GM21786 (cell line): ENCODE measurements around the gene NETO2.
"Not testable (repeated sequence)": the region's sequence is repeated elsewhere in the genome, so short reads cannot be mapped to it uniquely, and the experiment has no call there.

Experiments
- ATAC-seq: cut with Tn5 transposase; IDR thresholded peaks from one replicate; pipeline ENCODE4 v1.9.1; 2021; ENCODE audit not compliant: unreplicated experiment

NETO2 gene

DNA sequence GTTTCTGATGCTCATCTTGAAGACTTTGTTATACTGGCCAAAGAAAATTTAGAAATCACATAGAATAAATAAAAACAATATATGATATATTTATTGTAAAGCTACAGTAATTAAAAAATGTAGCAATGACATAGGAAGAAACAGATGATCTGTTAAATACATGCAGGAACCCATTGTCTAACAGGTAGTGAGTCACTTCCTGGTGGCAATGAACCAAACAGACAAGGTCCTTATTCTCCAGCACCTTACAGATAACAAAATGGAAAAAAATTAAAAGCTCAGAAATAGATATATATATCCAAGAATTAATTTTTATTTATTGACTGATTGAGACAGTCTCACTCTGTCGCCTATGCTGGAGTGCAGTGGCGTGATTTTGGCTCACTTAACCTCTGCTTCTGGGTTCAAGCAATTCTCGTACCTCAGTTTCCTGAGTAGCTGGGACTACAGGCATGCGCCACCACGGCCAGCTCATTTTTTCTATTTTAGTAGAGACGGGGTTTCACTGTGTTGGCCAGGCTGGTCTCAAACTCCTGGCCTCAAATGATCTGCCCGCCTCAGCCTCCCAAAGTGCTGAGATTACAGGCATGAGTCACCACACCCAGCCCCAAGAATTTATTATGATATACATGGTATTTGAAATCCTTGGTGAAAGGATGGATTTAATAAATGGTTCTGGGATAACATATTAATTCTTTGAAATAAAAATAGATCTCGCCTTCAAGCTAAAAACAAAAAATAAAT lies 7.5 kb downstream of the NETO2 start:
- no peak for ATAC-seq

DNA sequence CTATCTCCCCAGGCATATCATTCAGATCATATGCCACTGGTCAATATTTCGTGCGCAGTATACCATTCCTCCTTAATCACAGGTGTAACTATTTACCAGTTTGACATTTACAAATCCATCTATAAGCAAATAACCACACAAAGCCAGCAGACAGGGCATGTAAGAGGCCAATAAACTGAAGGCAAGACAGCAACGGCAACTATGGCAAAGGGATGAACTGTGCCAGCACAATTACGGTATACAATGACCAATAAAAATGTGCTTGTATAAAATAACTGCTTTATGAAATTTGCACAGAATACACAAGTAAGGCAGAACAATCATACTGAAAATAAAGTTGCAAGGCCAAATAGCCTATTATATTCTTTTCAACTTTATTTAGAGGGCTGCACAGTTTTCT lies 9.2 kb downstream of the NETO2 start:
- ATAC-seq = no peak

DNA sequence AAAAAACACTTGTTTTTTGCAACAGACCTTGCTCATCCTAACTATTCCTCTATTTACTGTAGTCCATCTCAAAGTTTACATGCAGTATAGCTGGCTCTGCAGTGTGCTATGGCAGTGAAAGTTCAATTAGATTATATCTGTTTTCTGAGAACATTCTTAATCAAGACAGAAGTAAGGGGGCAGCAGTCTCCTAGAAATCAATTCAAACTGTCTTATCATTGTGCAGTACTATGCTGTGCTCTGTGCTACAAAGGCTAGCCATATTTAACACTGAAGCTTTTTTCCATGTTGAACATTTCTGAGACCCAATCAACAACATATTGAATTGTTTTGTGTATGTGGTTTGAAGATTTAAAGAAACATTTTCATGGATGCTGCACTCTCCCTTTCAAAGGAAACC lies 11.4 kb downstream of the NETO2 start:
- no peak for ATAC-seq

DNA sequence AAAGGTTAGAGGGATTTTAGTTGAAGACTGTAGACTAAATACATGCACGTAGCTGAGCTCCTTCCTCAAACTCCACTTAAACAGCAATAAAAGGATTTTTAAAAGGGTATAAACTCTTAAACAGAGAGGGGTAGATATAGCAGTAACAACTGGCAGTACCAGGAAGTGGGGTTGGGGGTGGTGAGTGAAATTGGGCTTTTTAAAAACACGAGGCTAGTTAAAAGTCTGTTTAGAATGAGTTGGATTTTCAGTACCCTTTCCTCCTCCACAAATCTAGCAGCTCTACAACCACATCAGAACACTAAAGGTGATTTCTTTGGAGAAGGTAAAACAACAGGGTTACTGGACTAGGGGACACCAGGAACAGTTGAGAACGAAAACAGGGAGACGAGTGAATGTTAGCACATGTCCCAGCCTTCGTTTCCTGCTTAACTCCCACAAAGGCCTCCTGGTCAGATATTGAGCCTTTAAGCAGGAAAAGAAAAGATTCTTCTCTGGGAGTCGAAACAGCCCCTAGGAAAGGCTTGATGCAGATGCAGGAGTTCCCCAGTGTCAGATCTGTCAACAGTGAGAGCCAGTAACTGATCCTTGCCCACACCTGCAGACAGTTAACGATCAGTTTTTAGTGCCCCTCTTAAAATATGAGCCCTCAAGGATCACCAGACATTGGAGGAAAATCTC lies 13.8 kb downstream of the NETO2 start:
- no peak for ATAC-seq

DNA sequence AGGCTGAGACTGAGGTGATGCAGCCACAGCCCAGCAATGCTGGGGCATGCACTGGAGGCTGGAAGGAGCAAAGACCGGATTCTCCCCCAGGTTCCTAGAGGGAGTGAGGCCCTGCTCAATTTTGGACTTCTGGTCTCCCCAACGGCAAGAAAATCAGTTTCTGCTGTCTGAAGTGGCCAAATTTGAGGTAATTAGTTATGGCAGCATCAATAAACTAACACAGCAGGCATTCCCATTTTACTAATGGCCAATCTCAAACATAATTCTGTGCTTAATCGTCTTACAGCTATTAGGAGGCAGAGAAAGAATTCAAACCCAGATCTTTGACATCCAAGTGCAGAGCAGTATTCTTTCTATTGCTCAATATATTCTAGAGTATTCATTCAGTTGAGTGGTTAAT lies 16.2 kb downstream of the NETO2 start:
- ATAC-seq = no peak

DNA sequence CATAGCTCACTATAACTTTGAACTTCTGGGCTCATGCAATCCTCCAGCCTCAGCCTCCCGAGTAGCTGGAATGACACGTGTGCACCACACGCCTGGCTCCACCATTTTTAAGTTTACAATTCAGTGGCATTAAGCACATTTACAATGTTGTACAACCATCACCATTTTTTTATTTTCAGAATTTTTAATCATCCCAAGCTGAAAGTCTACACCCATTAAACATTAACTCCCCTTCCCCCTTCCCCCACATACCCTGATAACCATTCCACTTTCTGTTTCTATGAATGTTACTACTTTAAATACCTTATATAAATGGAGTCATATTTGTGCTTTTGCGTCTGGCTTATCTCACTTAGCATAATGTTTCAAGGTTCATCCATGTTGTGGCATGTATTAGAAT lies 18.0 kb downstream of the NETO2 start:
- ATAC-seq = no peak

DNA sequence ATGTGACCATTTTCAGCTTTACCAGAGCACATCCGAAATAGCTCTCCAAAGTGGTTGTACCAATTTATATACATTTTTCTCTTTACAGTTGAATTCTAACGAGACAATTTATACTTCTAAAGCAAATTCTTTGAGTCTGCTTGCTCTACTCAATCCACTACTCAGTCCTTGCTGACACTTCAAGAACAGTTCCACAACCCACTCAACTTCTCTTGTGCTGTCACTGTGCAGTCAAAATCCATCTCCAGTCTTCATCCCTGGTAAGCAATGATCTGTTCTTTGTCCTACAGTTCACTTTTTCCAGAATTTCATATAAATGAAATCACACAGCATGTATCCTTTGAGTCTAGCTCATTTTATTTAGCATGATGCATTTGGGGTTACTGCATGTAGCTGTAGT lies 30.6 kb downstream of the NETO2 start:
- ATAC-seq = no peak

DNA sequence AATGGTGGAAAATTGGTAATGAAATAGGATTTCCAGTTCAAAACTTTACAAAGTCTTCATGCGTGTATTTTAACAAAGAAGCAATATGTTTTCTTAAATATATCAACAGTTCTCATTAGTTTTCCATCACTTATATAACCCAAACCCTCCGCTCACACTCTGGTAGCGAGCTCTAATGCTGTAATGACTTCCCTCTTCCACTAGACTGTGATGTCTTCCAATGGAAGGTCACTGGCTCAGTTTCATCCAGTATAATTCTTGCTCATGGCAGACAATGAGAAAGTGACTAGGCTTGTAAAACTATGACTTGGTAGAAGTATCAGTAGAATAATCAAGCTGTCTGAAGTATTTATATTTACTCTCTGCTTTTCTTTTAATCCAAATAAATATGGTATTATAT lies 32.8 kb downstream of the NETO2 start:
- ATAC-seq = no peak

DNA sequence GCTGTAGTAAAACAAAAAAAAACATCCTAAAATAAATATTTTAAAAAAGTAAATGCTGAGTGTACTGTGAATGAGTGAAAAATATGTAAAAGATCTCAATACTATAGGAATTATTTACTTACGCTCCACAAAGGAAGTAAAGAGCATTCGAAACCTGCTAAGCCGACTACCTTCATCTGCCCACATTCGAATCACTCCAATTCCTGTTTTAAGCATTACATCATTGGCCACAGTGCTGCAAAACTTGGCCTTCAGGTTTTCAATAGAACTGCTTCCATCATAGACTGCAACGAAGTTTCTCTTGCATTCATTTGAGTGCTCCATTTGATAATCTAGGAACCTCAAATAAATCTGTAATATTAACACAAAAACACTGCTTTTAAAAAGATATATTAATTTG lies 34.4 kb downstream of the NETO2 start:
- ATAC-seq = no peak

DNA sequence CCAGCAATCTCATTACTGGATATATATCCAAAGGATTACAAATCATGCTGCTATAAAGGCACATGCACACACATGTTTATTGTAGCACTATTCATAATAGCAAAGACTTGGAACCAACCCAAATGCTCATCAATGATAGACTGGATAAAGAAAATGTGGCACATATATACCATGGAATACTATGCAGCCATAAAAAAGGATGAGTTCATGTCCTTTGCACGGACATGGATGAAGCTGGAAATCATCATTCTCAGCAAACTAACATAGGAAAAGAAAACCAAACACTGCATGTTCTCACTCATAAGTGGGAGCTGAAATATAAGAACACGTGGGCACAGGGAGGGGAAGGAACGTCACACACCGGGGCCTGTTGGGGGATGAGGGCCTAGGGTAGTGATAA lies 40.8 kb downstream of the NETO2 start:
- ATAC-seq = not testable (repeated sequence)

DNA sequence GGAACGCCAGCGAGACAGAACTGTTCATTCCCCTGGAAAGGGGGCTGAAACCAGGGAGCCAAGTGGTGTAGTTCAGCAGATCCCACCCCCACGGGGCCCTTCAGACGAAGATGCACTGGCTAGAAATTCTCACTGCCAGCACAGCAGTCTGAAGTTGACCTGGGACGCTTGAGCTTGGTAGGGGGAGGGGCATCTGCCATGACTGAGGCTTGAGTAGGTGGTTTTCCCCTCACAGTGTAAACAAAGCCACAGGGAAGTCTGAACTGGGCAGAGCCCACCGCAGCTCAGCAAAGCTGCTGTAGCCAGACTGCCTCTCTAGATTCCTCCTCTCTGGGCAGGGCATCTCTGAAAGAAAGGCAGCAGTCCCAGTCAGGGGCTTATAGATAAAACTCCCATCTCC lies 46.6 kb downstream of the NETO2 start:
- ATAC-seq = not testable (repeated sequence)

DNA sequence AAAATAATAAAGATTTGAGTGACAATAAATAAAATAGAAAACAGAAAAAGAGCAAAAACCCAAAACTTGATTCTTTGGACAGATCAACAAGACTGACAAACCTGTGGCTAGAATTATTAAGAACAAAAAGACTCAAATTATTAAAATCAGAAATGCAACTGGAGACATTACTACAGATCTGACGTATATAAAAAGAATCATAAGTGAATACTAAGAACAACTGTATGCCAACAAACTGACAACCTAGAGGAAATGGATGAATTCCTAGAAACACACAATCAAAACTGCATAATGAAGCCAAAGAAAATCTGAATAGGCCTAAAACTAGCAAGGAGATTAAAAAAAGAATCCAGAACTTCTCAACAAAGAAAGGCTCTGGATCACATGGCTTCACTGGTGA lies 47.4 kb downstream of the NETO2 start:
- no peak for ATAC-seq

DNA sequence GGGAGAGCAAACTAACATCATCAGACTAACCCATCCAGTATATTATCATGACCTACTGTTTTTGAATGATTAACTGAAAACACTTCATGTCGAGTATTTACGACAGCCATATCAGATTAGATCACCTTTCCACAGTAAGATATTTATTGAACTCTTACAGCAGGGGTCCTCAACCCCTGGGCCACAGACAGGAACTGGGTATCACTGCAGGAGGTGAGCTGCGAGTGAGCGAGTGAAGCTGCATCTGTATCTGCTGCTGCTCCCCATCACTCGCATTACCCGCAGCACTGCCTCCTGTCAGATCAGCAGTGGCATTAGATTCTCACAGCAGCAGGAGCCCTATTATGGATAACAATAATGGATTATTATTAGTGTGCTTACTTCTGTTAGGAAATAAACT lies 59.5 kb downstream of the NETO2 start:
- ATAC-seq = no peak

DNA sequence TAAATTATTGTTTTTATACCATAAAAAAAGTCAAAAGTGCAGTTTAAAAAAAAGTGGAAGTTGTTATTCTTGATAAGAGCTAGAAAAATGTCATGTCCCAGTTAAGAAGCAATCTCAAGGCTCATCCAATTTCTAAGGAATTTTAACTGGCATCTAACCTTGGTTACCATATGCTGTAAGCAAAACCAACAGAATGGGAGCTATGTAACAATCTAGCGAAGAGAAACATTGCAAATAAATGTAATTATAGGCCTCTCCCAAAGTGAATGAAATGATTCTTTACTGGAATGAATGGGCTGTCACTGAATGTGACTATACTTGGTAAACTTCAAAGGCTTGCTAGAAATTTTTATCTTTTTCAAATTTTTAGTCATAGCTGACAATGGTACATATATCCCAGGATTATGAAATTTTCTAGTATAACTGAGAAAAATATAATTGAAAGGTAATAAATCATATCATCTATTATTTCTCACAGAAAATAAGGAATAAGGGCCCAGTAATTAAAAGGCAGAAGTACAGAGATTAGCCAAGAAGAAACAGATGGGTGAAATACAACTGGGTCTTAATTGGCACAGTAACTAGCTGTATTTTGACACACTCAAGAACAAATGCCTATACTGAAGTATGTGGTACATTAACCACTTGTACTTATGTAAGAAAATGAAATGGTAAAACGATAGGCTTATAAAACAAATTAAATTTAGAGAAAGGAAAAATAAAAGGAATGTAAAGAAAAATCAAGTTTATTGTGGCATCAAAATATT lies 61.5 kb downstream of the NETO2 start:
- no peak for ATAC-seq

DNA sequence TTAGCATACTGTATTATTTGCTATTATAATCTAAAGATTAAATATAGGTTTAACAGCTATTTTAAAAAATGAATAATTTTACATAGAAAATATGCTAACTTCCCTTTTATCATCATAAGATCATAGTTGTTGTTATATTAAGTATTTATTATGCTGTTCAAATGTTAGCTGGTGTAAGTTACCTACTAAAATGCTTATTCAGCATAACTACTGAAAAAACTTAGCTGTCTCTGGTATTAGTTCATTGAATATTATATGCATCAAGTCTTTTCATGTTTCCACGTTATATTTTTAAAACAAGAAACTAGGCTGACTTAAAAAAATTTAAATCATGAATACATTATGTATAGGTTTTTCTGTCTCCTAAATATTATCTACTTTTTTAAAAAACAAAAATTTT lies 62.6 kb downstream of the NETO2 start:
- no peak for ATAC-seq

DNA sequence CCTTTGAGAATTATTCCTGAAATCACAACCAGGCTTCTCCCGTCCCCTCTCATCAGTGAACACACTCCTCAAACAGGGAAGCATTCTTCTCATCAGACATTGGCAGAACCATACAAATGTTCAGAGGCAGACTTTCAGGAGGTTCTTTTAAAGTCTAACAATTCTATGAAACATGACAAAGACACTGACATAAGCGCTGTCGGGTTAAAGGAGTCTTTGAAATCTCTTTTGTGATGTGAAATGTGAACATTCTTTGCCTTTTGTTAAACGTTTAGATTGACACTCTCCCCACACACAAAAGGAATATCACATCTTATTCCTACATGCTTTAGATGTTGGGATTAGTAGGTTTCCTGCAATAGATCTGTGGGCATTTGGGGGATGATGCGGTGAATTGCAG lies 63.9 kb downstream of the NETO2 start:
- ATAC-seq = no peak

DNA sequence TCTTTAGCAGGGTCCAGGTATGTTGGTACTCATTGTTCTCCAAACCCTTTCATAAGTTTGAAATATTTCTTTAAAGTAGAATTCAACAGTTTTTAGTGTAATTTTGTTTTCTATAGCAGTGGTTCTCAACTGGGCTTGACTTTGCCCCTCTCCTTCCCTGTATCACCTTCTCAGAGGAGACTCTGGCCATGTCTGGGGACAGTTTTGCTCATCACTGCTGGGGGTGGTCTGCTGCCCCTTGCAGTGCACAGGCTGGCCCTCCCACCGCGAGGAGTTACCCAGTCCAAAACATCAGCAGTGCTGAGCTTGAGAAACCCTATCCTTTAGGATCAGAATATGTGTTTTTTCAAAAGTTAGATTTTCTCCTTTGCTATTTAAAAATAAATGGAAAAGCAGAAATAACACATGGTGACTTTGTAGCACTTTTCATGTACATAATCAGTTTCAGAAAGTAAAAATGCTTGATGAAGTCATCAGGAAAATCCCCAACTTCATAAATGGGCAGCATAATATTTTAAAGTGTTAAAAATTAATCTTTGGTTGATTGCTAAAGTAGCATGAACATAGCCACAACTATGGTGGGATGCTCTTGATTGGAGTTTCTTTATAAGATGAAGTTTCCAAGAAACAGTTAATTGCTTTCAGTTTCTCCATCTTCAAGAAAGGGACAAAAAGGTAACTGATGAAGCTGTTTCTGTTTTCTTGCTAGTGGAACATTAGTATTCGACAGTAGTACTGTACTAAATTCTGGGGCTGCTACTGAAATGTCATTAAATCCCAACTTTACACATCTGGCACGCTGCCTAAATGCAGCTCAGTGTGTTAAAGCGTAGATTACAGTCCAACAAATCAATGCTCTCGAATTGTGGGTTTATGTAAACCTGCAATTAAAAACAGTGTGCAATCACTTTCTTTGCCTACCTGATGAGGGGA lies 70.3 kb downstream of the NETO2 start:
- ATAC-seq = no peak

DNA sequence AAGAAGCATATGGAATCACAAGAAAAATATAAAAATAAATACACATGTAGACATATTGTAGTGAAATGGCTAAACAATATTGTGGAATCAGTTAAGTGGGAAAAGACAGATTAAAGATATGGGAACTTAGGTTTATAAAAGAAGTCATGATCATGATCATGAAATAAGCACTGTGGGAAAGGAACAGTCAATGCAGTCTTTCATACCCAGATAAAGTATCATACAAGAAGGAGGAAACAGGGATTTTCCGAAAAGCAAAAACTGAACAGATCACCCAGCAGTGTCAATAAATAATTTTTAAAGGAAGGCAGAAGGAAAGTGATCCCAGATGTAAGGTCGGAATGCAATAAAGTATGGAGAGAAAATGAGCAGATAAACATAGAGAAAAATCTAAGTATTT lies 71.6 kb downstream of the NETO2 start:
- ATAC-seq = no peak

DNA sequence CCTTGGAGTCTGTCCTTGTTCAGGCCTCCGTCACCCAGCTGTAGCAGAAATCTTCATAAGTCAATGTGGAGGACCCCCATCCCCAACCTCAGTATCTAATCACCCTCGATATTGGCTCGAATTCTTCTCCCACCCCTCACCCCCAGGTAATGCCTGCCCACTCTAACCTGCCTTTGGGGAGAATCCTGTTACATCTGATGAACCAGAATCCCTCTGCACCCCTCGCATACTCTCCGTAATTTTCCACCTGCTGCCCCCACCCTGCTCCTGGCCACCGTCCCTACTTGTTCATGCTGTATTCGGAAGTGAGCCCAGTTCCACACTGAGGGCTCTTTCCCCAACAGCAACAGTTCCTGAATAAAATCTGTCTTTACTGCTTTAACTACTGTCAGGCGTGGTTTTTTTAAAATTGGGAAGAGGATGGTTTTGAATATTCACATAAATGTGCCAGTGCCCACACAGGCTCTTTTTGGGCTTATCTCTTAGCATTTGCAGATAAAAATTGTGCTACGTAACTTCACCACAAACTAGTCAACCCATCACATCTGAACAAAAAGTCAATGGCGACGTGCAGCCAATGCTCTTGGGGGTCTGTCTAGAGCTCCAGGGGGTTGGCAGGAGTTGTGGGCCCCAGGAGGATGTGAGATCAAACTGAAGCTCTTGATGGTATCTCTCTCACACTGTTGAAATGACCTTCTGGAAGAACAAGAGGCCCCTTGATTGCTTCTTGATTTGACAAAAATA lies 73.7 kb downstream of the NETO2 start:
- ATAC-seq = no peak

DNA sequence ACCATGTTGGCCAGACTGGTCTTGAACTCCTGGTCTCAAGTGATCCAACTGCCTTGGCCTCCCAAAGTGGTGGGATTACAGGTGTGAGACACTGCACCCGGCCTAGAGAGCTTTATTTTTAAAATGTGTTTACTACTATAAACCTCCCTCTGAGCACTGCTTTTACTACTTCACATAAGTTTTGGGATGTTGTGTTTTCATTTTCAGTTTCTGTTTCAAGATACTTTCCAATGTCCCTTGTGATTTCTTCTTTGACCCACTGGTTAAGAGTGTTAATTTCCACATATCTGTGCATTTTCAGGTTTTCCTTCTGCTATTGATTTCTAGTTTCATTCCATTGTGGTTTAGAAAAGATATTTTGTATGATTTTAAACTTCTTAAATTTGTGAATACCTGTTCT lies 74.4 kb downstream of the NETO2 start:
- ATAC-seq = no peak
